WTC11 (cell line): Measurements from ENCODE around the gene RBP2.

Source experiments
- AFF4 ChIP-seq: sonication (generic); formaldehyde crosslinking; IDR thresholded peaks from 2 replicates; pipeline ENCODE4 v1.8.1; 2023; ENCODE audit warnings: mild to moderate bottlenecking, missing genetic modification reagents, borderline replicate concordance
- AR ChIP-seq: fragments of 250-450 bp; sonication (Bioruptor Pico); IDR thresholded peaks from 2 replicates; pipeline ENCODE4 v1.9.0; 2021; ENCODE audit warnings: mild to moderate bottlenecking
- CTCF ChIP-seq: fragments of 200-600 bp; IDR thresholded peaks from 2 replicates; pipeline ENCODE4 v1.8.0; 2022; ENCODE audit warnings: antibody characterized with exemption
- ESRRA ChIP-seq: sonication (generic); formaldehyde crosslinking; IDR thresholded peaks from 2 replicates; pipeline ENCODE4 v1.8.1; 2022; ENCODE audit warnings: mild to moderate bottlenecking, missing genetic modification reagents, borderline replicate concordance
- FOXP1 ChIP-seq: sonication (generic); formaldehyde crosslinking; IDR thresholded peaks from 2 replicates; pipeline ENCODE4 v1.8.0; 2022; ENCODE audit warnings: missing genetic modification reagents, mild to moderate bottlenecking, moderate library complexity, borderline replicate concordance
- MAX ChIP-seq: sonication (generic); formaldehyde crosslinking; IDR thresholded peaks from 2 replicates; pipeline ENCODE4 v1.8.0; 2022; ENCODE audit warnings: mild to moderate bottlenecking, missing genetic modification reagents
- NFATC4 ChIP-seq: fragments of 250-450 bp; sonication (Bioruptor Pico); IDR thresholded peaks from 2 replicates; pipeline ENCODE4 v1.9.0; 2021; ENCODE audit warnings: mild to moderate bottlenecking
- NFYB ChIP-seq: sonication (generic); formaldehyde crosslinking; conservative IDR thresholded peaks from 2 replicates; pipeline ENCODE4 v1.8.0; 2022; ENCODE audit warnings: low read depth, missing genetic modification reagents
- NR3C1 ChIP-seq: sonication (generic); formaldehyde crosslinking; conservative IDR thresholded peaks from 2 replicates; pipeline ENCODE4 v1.8.1; 2023; ENCODE audit warnings: low read depth, mild to moderate bottlenecking, missing genetic modification reagents
- USF2 ChIP-seq: sonication (generic); formaldehyde crosslinking; IDR thresholded peaks from 2 replicates; pipeline ENCODE4 v1.8.1; 2023; ENCODE audit warnings: mild to moderate bottlenecking, missing genetic modification reagents, moderate library complexity

- no peak for TF ChIP-seq CTCF
- no peak for TF ChIP-seq MAX (CRISPR knock-in tag)
- TF ChIP-seq USF2 (CRISPR knock-in tag) = no peak
- TF ChIP-seq NFYB = no peak
- TF ChIP-seq AFF4 = no peak
- no peak for TF ChIP-seq FOXP1 (CRISPR knock-in tag)
- TF ChIP-seq NR3C1 (CRISPR knock-in tag) = no peak
- TF ChIP-seq ESRRA (CRISPR knock-in tag) = no peak
- no peak for TF ChIP-seq AR (CRISPR knock-in tag)
- TF ChIP-seq NFATC4 (CRISPR knock-in tag) = no peak
These were observed 26.8 kb downstream of the RBP2 start for GRCh38 chr3:139449566-139449965.
